ENCODE measurements around the gene IRF2BPL.

The IRF2BPL gene

DNA sequence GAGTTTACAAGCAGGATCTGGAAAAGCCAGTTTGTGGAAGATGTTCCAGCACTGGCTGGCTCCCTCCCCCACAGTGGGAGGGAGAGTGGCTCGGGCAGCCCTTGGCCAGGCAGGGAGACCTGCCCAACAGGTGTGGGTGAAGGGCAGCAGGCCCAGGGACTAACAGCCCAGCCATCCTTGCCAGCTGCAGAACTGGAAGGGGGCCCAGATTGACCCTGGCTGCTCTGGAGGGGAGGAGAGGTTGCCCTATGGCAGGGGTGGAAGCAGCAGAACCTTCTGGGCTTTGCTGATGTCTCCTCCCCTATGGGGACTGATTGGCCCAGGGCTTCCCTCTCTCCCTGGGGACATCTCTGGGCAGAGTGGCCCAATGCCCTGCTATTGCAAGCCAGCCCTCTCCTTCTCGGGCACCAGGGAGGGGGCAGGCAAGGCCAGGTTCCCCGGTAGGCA is 20.5 kb downstream of the IRF2BPL start:
- Mint-ChIP-seq H3K27ac (ENCODE audit: low read depth) (no peak overlapping the region), H3K9me3 (no peaks in the 10 kb centered on the region), H3K36me3 (ENCODE audit: insufficient read depth) (no peaks in the 10 kb centered on the region), H3K4me3 (no peak overlapping the region), H3K4me1 (no peaks in the 10 kb centered on the region), H3K27me3 (no peaks in the 10 kb centered on the region)
- DNase-seq (ENCODE audit: low spot score in 2 of 2) (no peak), ATAC-seq (replicated peaks; ENCODE audit: extremely low read depth, poor library complexity, severe bottlenecking) (no peak)

- no peaks in the 10 kb centered on the region for H3K9me3 Mint-ChIP-seq
- H3K4me1 Mint-ChIP-seq: no peaks in the 10 kb centered on the region
- DNase-seq (ENCODE audit: low spot score in 2 of 2): no peak
- H3K27ac Mint-ChIP-seq (ENCODE audit: low read depth): no peak overlapping the region
- H3K36me3 Mint-ChIP-seq (ENCODE audit: insufficient read depth): no peaks in the 10 kb centered on the region
- no peaks in the 10 kb centered on the region for H3K27me3 Mint-ChIP-seq
- H3K4me3 Mint-ChIP-seq: no peak overlapping the region
- no peak for ATAC-seq (replicated peaks; ENCODE audit: extremely low read depth, poor library complexity, severe bottlenecking)
These were observed 21.1 kb downstream of the IRF2BPL start for GRCh38 chr14:77007183-77007974.

- Mint-ChIP-seq H3K27ac (ENCODE audit: low read depth) (no peak overlapping the region), H3K36me3 (ENCODE audit: insufficient read depth) (peaks cover under 1% of the 10 kb centered on the region), H3K4me3 (no peak overlapping the region), H3K9me3 (no peaks in the 10 kb centered on the region), H3K27me3 (no peaks in the 10 kb centered on the region), H3K4me1 (no peaks in the 10 kb centered on the region)
- ATAC-seq (replicated peaks; ENCODE audit: extremely low read depth, poor library complexity, severe bottlenecking): no peak
- DNase-seq (ENCODE audit: low spot score in 2 of 2): no peak
These were observed 22.4 kb downstream of the IRF2BPL start for GRCh38 chr14:77006132-77006531.

DNA sequence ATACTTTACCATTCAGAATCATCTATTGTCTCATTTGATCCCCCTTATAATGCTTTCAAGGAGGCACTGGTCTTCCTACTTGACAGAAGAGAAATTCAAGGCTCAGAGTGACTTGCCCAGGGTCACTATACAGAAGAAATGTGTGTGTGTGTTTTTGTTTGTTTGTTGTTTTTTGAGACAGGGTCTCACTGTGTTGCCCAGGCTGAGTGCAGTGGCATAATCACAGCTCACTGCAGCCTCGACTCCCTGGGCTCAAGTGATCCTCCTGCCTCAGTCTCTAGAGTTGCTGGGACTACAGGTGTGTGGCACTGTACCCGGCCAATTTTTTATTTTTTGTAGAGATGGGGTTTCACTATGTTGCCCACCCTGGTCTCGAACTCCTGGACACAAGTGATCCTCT is 22.9 kb downstream of the IRF2BPL start:
- no peaks in the 10 kb centered on the region for H3K27me3 Mint-ChIP-seq
- H3K9me3 Mint-ChIP-seq: no peaks in the 10 kb centered on the region
- ATAC-seq (replicated peaks; ENCODE audit: extremely low read depth, poor library complexity, severe bottlenecking) (no peak), DNase-seq (ENCODE audit: low spot score in 2 of 2) (no peak)
- no peaks in the 10 kb centered on the region for H3K4me1 Mint-ChIP-seq
- no peak overlapping the region for H3K27ac Mint-ChIP-seq (ENCODE audit: low read depth)
- H3K4me3 Mint-ChIP-seq: no peak overlapping the region
- H3K36me3 Mint-ChIP-seq (ENCODE audit: insufficient read depth): peaks cover 2% of the 10 kb centered on the region

DNA sequence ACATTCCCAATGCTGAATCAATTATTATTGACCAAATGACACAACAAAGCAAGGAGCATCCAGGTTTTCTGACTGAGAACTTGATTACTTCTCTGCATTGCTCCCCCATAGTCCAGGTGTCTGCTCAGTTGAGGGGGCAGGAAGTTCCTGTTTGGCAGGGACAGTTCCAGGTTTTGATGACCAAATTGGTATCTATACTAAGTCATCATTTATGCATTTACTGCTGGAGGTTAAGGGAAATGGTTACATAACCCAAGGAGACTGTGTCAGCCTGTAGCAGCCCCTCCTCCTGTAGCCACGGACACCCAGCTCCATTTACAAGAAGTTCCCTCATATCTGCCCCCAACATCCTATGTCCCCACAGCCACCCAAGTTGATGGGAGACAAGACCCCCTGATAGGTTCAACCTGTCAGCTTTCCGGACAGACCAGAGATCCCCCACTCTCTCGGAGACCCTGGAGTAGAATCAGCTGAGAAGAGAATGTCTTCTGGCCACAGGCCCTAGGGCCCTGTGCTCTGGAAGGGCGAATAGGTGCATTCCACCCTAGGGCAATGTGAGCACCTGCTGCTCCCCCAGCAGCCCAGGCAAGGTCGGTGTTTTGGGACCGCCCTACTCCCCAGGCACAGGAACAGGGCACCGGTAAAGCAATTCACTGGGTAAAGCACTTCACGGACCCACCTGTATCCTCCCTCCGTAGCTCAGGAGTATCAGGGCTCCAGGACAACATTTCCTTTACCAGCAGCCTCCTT is 23.6 kb downstream of the IRF2BPL start:
- Mint-ChIP-seq H3K36me3 (ENCODE audit: insufficient read depth) (peaks cover 2% of the 10 kb centered on the region), H3K9me3 (no peaks in the 10 kb centered on the region), H3K27ac (ENCODE audit: low read depth) (peak overlapping the region; percentile 22), H3K27me3 (no peaks in the 10 kb centered on the region), H3K4me3 (no peak overlapping the region), H3K4me1 (no peaks in the 10 kb centered on the region)
- ATAC-seq (replicated peaks; ENCODE audit: extremely low read depth, poor library complexity, severe bottlenecking) (no peak), DNase-seq (ENCODE audit: low spot score in 2 of 2) (no peak)

GRCh38 chr14:77003960-77004710 is 24.4 kb downstream of the IRF2BPL start:
- no peak for DNase-seq (ENCODE audit: low spot score in 2 of 2)
- Mint-ChIP-seq H3K27ac (ENCODE audit: low read depth) (peak overlapping the region; percentile 22), H3K4me3 (no peak overlapping the region), H3K36me3 (ENCODE audit: insufficient read depth) (peaks cover 2% of the 10 kb centered on the region), H3K27me3 (no peaks in the 10 kb centered on the region), H3K4me1 (no peaks in the 10 kb centered on the region), H3K9me3 (no peaks in the 10 kb centered on the region)
- ATAC-seq (replicated peaks; ENCODE audit: extremely low read depth, poor library complexity, severe bottlenecking): no peak

GRCh38 chr14:77002889-77003288 is 25.6 kb downstream of the IRF2BPL start:
- Mint-ChIP-seq H3K27me3 (no peaks in the 10 kb centered on the region), H3K4me1 (no peaks in the 10 kb centered on the region), H3K9me3 (no peaks in the 10 kb centered on the region), H3K36me3 (ENCODE audit: insufficient read depth) (peaks cover 2% of the 10 kb centered on the region), H3K27ac (ENCODE audit: low read depth) (no peak overlapping the region), H3K4me3 (no peak overlapping the region)
- no peak for DNase-seq (ENCODE audit: low spot score in 2 of 2)
- no peak for ATAC-seq (replicated peaks; ENCODE audit: extremely low read depth, poor library complexity, severe bottlenecking)

DNA sequence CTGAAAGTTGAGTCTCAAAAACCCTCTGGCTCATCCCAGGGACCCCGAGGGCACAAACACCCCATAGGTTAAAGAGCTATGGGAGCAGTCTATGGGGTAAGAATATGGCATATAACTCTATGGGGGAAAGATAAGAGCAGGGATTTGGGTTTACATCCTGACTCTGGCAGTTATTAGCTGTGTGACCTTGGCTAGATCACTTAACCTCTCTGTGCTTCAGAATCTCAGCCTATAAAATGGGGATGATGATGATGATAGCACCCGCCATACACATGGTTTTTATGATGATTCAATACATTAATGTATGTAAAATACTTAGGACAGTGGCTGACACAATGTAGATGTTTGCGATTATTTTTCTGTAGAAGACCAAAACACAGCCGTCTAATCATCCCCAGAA is 26.2 kb downstream of the IRF2BPL start:
- H3K27me3 Mint-ChIP-seq: no peaks in the 10 kb centered on the region
- no peak overlapping the region for H3K4me3 Mint-ChIP-seq
- peaks cover 2% of the 10 kb centered on the region for H3K36me3 Mint-ChIP-seq (ENCODE audit: insufficient read depth)
- H3K27ac Mint-ChIP-seq (ENCODE audit: low read depth): no peak overlapping the region
- no peak for ATAC-seq (replicated peaks; ENCODE audit: extremely low read depth, poor library complexity, severe bottlenecking)
- no peaks in the 10 kb centered on the region for H3K9me3 Mint-ChIP-seq
- H3K4me1 Mint-ChIP-seq: no peaks in the 10 kb centered on the region
- no peak for DNase-seq (ENCODE audit: low spot score in 2 of 2)

DNA sequence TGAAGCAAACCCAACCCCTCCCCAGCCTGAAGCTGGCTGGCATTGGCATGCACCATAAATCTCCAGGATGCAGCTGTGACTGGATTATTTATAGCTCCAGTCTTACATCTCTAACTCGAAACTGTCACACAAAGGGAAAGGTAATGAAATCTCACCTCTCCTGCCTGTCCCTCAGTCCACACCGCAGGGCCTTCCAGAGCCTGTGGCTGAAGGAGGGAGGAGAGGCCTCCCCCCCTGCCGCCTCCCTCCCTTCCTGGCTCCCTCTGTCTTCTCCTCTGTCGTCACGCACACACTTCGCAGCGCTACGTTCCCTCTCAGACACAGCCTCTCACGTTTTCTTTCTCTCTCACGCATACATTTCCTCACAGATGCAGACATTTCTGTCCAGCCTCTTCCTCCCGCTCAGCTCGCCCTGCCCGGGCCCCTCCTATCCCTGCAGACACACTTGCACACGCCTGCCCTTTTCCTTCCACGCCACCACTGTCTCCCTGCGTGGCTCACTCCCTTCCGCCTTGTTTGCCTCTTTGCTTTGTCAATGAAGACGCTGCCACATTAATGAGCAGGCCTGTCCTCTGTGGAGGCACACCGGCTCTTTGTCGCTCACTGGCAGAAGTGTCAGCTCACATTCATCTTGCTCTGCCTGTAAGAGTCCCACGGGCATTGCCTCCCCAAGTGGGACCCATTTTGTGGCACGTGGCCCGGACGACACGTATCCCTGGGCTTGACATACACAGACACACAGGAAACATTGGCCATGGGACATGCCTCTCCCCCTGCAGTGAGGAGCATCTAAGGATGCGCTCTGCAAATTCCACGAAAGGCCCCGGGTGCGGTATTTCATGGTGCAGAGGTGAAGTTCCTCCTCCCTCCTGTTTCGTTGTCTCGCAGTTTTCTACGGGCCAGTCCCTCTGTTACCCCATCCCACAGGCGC is 27.9 kb downstream of the IRF2BPL start:
- ATAC-seq (replicated peaks; ENCODE audit: extremely low read depth, poor library complexity, severe bottlenecking) (no peak), DNase-seq (ENCODE audit: low spot score in 2 of 2) (no peak)
- H3K27me3 Mint-ChIP-seq: no peaks in the 10 kb centered on the region
- H3K4me1 Mint-ChIP-seq: no peaks in the 10 kb centered on the region
- peak overlapping the region; percentile 3 for H3K4me3 Mint-ChIP-seq
- no peaks in the 10 kb centered on the region for H3K9me3 Mint-ChIP-seq
- H3K27ac Mint-ChIP-seq (ENCODE audit: low read depth): peak overlapping the region; percentile 27
- peaks cover 2% of the 10 kb centered on the region for H3K36me3 Mint-ChIP-seq (ENCODE audit: insufficient read depth)

DNA sequence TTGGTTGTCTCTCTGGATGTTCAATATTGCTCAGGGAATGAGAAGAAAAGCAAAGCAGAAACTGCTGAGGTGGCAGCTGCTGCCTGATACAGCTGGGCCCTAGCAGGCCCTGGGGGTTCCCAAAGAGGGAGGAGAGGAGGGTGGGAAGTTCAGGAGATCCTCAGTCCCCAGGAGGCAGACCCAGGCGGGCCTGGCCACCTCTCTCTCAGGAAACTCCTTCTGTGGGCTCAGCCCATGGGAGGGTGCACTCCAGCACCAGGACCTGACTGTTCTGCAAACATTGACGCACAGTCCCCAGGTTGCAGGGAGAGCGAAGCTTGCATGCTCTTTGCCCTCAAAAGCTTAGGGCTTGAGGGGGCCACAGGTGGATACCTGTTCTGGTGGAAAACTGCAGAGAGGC is 29.6 kb downstream of the IRF2BPL start:
- ATAC-seq (replicated peaks; ENCODE audit: extremely low read depth, poor library complexity, severe bottlenecking): no peak
- no peak overlapping the region for H3K4me3 Mint-ChIP-seq
- H3K9me3 Mint-ChIP-seq: no peaks in the 10 kb centered on the region
- H3K27ac Mint-ChIP-seq (ENCODE audit: low read depth): no peak overlapping the region
- no peak for DNase-seq (ENCODE audit: low spot score in 2 of 2)
- H3K4me1 Mint-ChIP-seq: no peaks in the 10 kb centered on the region
- no peaks in the 10 kb centered on the region for H3K27me3 Mint-ChIP-seq
- H3K36me3 Mint-ChIP-seq (ENCODE audit: insufficient read depth): peaks cover 2% of the 10 kb centered on the region

DNA sequence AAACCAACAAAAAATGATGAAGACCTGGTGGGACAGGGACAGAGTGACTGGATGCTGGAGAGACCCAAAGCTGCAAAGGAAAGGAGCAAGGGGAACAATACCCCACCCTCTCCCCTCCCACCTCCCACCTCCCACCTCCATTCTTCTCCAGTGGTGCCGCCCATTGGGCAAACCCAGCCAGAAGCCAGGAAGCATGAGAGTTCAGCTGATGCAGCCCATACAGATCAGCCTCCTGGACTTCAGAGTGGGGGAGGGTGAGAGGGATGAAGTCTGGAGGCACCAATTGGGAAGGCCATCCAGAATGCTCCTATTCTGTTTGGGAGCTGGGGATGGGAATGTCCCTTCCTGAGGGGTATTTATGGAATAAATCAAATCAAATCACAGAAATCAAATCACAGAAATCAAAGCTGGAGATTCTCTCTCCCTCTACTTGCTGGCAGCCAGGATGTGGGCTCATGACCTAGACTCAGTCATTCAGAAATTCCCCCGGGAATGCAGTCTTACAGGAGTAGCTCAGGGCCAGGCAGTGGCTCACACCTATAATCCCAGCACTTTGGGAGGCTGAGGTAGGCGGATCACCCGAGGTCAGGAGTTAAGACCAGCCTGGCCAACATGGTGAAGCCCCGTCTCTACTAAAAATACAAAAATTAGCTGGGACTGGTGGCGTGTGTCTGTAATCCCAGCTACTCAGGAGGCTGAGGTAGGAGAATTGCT is 31.1 kb downstream of the IRF2BPL start:
- Mint-ChIP-seq H3K27ac (ENCODE audit: low read depth) (no peak overlapping the region), H3K4me3 (no peak overlapping the region), H3K4me1 (no peaks in the 10 kb centered on the region), H3K27me3 (no peaks in the 10 kb centered on the region), H3K36me3 (ENCODE audit: insufficient read depth) (peaks cover 2% of the 10 kb centered on the region), H3K9me3 (no peaks in the 10 kb centered on the region)
- no peak for DNase-seq (ENCODE audit: low spot score in 2 of 2)
- no peak for ATAC-seq (replicated peaks; ENCODE audit: extremely low read depth, poor library complexity, severe bottlenecking)

Measured in central memory CD8-positive, alpha-beta T cell (primary cell).